HG02885 (cell line): Measurements from ENCODE around the gene SSX3.
"Not testable (repeated sequence)": the region's sequence is repeated elsewhere in the genome, so short reads cannot be mapped to it uniquely, and the experiment has no call there.

ENCODE experiments used
- ATAC-seq: cut with Tn5 transposase; IDR thresholded peaks from one replicate; pipeline ENCODE4 v1.9.1; 2021; ENCODE audit warnings: mild to moderate bottlenecking; ENCODE audit not compliant: unreplicated experiment, poor library complexity

The SSX3 gene, protein sequence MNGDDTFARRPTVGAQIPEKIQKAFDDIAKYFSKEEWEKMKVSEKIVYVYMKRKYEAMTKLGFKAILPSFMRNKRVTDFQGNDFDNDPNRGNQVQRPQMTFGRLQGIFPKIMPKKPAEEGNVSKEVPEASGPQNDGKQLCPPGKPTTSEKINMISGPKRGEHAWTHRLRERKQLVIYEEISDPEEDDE

DNA sequence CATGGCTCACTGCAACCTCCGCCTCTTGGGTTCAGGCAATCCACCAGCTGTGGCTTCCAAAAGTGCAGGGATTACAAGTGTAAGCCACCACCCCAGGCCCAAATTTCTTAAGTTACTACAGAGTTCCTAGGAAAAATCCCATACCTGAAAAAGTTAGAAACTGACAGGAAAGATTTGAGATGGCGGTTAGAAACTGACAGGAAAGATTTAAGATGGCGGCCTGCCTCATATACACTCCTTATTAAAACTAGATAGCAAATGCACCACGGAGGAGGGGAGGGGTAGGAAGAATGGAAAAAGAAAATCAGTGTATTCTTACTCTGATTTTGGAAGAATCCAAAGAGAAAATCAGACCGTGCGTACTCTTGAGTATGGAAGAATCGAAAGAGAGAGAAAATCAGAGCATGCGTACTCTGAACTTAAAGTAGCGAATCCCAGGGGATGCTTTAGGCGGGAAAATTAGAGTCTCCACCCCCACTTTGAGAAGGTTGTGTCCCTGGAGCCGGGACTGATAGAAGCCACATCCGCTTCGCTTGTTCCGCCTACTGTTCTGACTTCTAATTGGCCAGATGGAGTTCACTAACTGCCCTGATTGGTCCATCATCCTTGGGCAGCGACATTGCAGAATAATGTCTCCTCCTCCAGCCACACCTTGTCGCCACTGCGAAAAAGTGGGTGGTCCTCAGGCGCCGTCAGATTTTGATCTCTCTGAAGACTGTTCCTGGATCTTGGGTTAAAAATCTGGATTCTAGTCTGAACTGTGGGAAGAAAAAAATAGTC lies at the start of gene SSX3:
TSS of gene SSX3 (minus strand) at position 389 of the 780 bp plus-strand sequence. CDS start 1,454 bp downstream, outside the sequence.
- not testable (repeated sequence) for ATAC-seq

GRCh38 chrX:48397825-48398224 lies 41.3 kb upstream of the SSX3 start:
- ATAC-seq = not testable (repeated sequence)

DNA sequence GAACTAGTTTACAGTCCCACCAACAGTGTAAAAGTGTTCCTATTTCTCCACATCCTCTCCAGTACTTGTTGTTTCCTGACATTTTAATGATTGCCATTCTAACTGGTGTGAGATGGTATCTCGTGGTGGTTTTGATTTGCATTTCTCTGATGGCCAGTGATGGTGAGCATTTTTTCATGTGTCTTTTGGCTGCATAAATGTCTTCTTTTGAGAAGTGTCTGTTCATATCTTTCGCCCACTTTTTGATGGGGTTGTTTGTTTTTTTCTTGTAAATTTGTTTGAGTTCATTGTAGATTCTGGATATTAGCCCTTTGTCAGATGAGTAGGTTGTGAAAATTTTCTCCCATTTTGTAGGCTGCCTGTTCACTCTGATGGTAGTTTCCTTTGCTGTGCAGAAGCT lies 40.4 kb upstream of the SSX3 start:
- ATAC-seq = not testable (repeated sequence)

DNA sequence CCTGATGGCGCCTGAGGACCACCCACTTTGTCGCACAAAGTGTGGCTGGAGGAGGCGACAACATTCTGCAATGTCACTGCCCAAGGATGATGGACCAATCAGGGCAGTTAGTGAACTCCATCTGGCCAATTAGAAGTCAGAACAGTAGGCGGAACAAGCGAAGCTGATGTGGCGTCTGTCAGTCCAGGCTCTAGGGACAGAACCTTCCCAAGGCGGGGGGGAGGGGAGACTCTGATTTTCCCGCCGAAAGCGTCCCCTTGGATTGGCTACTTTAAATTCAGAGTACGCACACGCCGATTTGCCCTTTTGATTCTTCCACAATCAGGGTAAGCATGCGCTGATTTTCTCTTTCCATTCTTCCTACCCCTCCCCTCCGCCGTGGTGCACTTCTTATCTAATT lies 26.7 kb upstream of the SSX3 start, which contains the start of gene SSX4:
TSS of gene SSX4 (plus strand) at position 301 of the 400 bp plus-strand sequence. CDS start 515 bp downstream, outside the sequence.
- ATAC-seq = not testable (repeated sequence)

DNA sequence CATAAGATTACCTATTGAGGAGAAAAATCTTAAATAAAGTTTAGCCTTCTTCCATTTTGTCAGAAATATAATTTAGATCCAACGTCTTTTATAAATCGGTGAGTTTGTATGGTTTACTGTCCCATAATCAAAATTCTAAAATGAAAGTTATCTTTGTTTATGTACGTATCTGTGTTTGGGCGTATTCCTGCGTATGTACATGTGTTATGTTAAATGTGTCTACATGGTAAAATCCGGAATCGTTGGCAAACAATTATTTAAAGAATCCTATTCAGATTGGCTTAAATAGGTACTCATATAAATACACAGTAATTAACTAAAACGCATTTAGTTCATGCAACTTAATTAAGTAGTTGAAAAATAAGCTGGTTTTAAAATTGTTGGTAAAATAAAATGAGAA lies 13.9 kb upstream of the SSX3 start:
- not testable (repeated sequence) for ATAC-seq

- not testable (repeated sequence) for ATAC-seq
Measured at GRCh38 chrX:48367717-48368408, 11.4 kb upstream of the SSX3 start.

DNA sequence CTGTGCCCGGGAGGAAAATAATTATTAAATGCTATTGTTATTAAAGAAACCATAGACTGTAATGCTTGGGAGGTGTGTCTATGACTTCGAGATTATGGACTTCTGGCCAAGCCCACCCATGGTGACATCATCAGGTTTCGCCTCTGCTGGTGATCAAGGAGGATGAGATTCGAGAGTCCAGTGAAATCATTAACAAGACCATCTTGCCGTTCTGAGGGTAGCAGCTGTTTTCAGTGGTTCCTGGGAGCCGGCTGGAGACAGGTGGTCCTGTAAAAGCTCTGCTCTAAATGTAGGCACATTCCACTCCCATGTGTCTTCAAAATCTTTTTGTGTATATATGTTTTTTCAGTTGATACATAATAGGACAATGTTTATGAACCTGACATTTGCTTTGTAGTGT lies 2.8 kb upstream of the SSX3 start:
- not testable (repeated sequence) for ATAC-seq

DNA sequence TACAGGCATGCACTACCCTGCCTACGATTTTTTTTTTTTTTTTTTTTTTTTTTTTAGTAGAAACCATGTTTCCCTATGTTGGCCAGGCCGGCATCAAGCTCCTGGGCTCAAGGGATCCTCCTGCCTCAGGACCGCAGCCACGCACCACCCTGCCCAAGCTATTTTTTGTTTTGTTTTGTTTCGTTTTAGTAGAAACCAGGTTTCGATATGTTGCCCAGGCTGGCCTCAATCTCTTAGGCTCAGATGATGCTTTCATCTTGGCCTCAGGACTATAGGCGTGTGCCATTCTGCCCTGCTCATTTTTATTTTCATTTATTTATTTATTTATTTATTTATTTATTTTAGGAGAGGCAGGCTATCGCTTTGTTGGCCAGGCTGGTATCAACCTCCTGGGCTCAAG lies 1.2 kb upstream of the SSX3 start:
- ATAC-seq = no peak

DNA sequence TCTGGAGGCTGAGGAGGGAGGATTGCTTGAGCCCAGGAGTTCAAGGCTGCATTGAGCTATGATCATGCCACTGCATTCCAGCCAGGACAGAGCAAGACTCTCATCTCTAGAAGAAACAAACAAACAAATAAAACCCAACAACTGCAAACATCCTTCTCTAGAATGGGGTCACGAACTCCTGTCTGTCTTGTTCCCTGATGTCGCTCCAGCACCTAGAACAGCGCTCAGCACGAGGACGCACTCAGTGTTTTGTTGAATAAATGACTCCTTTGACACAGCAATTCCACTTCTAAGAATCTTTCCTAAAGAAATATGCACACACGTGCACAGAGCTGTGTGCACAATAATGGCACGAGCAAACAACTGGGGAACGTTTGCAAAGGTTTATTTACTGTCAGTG lies 10.4 kb downstream of the SSX3 start:
- not testable (repeated sequence) for ATAC-seq

DNA sequence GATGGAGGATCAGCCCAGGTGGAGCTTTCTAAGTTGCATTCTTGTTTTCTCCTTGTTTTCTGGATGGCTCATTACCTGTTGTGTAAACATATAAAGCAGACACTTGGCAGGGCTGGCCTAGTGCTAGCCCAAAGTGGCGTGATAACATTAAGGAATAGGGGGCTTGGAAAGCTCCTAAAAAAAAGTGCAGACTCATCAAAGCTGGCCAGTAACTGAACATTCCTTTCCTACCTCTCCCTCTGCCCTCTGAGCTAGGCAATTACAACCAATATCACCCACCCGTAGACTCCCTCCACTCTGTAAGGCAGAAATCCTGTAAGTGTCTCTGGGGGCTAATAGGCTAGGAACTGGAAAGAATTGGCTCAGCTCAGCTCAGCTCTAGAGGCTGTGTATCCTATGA lies 42.5 kb downstream of the SSX3 start:
- ATAC-seq = not testable (repeated sequence)

DNA sequence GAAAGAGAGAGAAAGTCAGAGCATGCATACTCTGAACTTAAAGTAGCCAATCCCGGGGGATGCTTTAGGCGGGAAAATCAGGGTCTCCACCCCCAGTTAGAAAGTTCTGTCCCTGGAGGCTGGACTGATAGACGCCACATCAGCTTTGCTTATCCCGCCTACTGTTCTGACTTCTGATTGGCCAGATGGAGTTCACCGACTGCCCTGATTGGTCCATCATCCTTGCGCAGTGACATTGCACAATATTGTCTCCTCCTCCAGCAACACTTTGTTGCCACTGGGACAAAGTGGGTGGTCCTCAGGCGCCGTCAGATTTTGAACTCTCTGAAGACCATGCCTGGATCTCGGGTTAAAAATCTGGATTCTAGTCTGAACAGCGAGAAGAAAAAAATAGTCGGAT lies 50.3 kb downstream of the SSX3 start:
- no peak for ATAC-seq
